ENCODE data around the gene CXCR5. TPM values are rescaled to one million over a fixed set of nuclear protein-coding genes. Genes with fewer than 3 reads are reported as not detected.
A peak's percentile ranks its signal among the peaks of the same experiment; 100 is the strongest.

Gene CXCR5
- total RNA-seq, 1 donor from 2014 or later: not detected

DNA sequence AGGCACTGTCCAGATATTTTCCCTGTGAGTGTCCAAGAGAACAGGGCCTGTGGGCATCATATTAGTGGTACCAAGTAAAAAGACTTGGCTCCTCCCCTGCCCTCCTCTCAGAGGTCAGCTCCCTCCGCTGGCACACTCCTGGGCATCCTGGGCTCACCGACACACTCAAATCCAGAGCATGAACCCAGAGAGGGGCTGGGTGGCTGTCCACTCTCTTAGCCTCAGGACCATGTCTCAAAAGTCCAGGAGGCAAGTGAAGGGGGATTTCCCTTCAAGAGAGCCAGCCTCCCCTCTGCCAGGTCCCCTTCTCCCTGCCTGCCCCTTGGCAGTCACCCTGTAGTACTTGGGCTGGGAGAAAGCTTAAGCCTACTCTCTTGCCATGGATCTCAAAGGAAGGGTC lies 31.7 kb downstream of the CXCR5 start:
- H3K27ac Mint-ChIP-seq (ENCODE audit: unreplicated experiment): no peak overlapping the region
- no peak for TF ChIP-seq CTCF (IDR thresholded peaks at IDR 0.05; ENCODE audit: partially characterized antibody, unreplicated experiment)
- peaks cover 52% of the 10 kb centered on the region for H3K4me1 Mint-ChIP-seq (ENCODE audit: low read depth, unreplicated experiment)
- no peak for DNase-seq
- peaks cover 4% of the 10 kb centered on the region for H3K9me3 Mint-ChIP-seq (ENCODE audit: unreplicated experiment)
- peaks cover 7% of the 10 kb centered on the region for H3K27me3 Mint-ChIP-seq (ENCODE audit: unreplicated experiment)
- no peaks in the 10 kb centered on the region for H3K36me3 Mint-ChIP-seq (ENCODE audit: unreplicated experiment)
- H3K4me3 Mint-ChIP-seq (ENCODE audit: unreplicated experiment): peak overlapping the region; percentile 56

DNA sequence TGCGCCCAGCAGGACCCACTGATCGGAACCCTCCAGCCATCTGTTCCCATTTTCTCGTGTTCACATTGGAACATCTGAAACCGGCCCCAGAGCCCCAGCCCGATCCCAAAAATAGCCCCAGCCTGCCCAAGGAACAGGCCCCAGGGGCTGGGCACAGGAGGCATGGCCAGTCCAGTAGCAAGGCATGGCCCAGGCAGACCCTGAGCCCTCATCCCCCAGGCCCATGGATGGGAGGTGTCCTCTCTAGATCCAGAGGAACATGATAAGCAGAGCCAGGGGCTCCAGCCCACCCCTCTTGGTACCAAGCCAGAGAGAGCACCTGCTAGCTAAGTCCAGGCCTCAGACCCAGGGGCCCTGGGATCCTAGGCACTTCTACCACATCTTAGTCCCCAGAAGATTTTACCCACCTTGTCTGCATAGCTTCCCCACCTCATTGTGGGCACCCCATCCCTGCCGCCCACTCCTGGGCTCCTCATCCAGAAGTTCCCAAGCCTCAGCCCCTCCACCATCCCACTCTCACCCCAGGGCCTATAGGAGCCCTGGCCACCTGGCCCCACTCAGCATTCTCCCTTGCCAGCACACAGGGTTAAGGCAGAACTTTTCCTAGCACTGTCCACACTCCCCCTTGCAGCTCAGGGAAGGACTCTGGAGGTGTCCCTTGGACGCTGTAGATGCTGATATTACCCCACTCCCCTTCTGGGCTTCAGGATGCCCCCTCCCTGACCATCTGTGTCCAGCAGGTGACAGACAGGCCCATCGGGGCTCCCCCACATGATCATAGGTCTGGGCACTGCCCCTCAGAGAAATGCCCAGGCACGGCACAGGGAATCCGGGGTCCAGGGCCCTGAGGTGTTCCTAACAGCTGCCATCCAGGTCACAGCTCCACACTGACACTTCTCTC lies 32.5 kb downstream of the CXCR5 start:
- TF ChIP-seq CTCF (IDR thresholded peaks at IDR 0.05; ENCODE audit: partially characterized antibody, unreplicated experiment): no peak
- peaks cover 7% of the 10 kb centered on the region for H3K27me3 Mint-ChIP-seq (ENCODE audit: unreplicated experiment)
- H3K4me1 Mint-ChIP-seq (ENCODE audit: low read depth, unreplicated experiment): peaks cover 58% of the 10 kb centered on the region
- peak overlapping the region; percentile 56 for H3K4me3 Mint-ChIP-seq (ENCODE audit: unreplicated experiment)
- H3K36me3 Mint-ChIP-seq (ENCODE audit: unreplicated experiment): no peaks in the 10 kb centered on the region
- peaks cover 4% of the 10 kb centered on the region for H3K9me3 Mint-ChIP-seq (ENCODE audit: unreplicated experiment)
- DNase-seq: no peak
- peak overlapping the region; percentile 55 for H3K27ac Mint-ChIP-seq (ENCODE audit: unreplicated experiment)

- no peak for DNase-seq
- TF ChIP-seq CTCF (IDR thresholded peaks at IDR 0.05; ENCODE audit: partially characterized antibody, unreplicated experiment): no peak
- peak overlapping the region; percentile 29 for H3K27ac Mint-ChIP-seq (ENCODE audit: unreplicated experiment)
These were observed 33.2 kb downstream of the CXCR5 start for GRCh38 chr11:118916842-118917388.

GRCh38 chr11:118917481-118918127 lies 33.9 kb downstream of the CXCR5 start:
- H3K27me3 Mint-ChIP-seq (ENCODE audit: unreplicated experiment): no peaks in the 10 kb centered on the region
- no peak for TF ChIP-seq CTCF (IDR thresholded peaks at IDR 0.05; ENCODE audit: partially characterized antibody, unreplicated experiment)
- H3K4me1 Mint-ChIP-seq (ENCODE audit: low read depth, unreplicated experiment): peaks cover 54% of the 10 kb centered on the region
- H3K36me3 Mint-ChIP-seq (ENCODE audit: unreplicated experiment): no peaks in the 10 kb centered on the region
- no peak for DNase-seq
- peak overlapping the region; percentile 63 for H3K4me3 Mint-ChIP-seq (ENCODE audit: unreplicated experiment)
- H3K9me3 Mint-ChIP-seq (ENCODE audit: unreplicated experiment): peaks cover 4% of the 10 kb centered on the region
- H3K27ac Mint-ChIP-seq (ENCODE audit: unreplicated experiment): peak overlapping the region; percentile 83

More at GRCh38 chr11:118916842-118917388, 33.2 kb downstream of the CXCR5 start:
- H3K4me1 Mint-ChIP-seq (ENCODE audit: low read depth, unreplicated experiment): peaks cover 57% of the 10 kb centered on the region
- H3K4me3 Mint-ChIP-seq (ENCODE audit: unreplicated experiment): peak overlapping the region; percentile 56
- peaks cover 4% of the 10 kb centered on the region for H3K27me3 Mint-ChIP-seq (ENCODE audit: unreplicated experiment)
- H3K9me3 Mint-ChIP-seq (ENCODE audit: unreplicated experiment): peaks cover 4% of the 10 kb centered on the region
- H3K36me3 Mint-ChIP-seq (ENCODE audit: unreplicated experiment): no peaks in the 10 kb centered on the region
